ENCODE data around the gene MUS81. TPM values are rescaled to one million over a fixed set of nuclear protein-coding genes. Genes with fewer than 3 reads are reported as not detected.
"Not testable (repeated sequence)": the region's sequence is repeated elsewhere in the genome, so short reads cannot be mapped to it uniquely, and the experiment has no call there.

MUS81 gene
- total and polyA plus RNA-seq, 5 experiments from 2014 or later, result 21.7 to 97.8 (median 26.5) TPM

- H3K36me3 Mint-ChIP-seq, result no peaks in the 10 kb centered on the region
- H3K27ac Mint-ChIP-seq, result no peak overlapping the region
- no peak overlapping the region for H3K4me3 Mint-ChIP-seq
- POLR2A ChIA-PET, result interaction anchor here (0.6 to 0.7 kb wide), 2 partner anchors 15 to 20 kb away, joined by 3 to 4 read pairs; no protein-coding TSS in a partner anchor
- H3K9me3 Mint-ChIP-seq, result no peaks in the 10 kb centered on the region
- peaks cover 0 to 2% (median 0%) of the 10 kb centered on the region in 5 donors for H3K27me3 Mint-ChIP-seq
- peaks cover 0 to 10% (median 4%) of the 10 kb centered on the region in 4 donors for H3K4me1 Mint-ChIP-seq
- DNase-seq (no peak), ATAC-seq (no peak)
These were observed 33.1 kb upstream of the MUS81 start for GRCh38 chr11:65826984-65827735.

GRCh38 chr11:65829459-65829858 lies 30.8 kb upstream of the MUS81 start:
- no peaks in the 10 kb centered on the region for H3K27me3 Mint-ChIP-seq
- no peak for DNase-seq
- H3K9me3 Mint-ChIP-seq, result no peaks in the 10 kb centered on the region
- no peak overlapping the region for H3K4me3 Mint-ChIP-seq
- H3K36me3 Mint-ChIP-seq, result no peaks in the 10 kb centered on the region
- POLR2A ChIA-PET, result no interaction called here
- H3K4me1 Mint-ChIP-seq, result peaks cover 8 to 16% (median 12%) of the 10 kb centered on the region in 4 donors
- no peak for ATAC-seq
- no peak overlapping the region for H3K27ac Mint-ChIP-seq

- peaks cover 8 to 16% (median 12%) of the 10 kb centered on the region in 4 donors for H3K4me1 Mint-ChIP-seq
- not testable (repeated sequence) for ATAC-seq, H3K27me3 Mint-ChIP-seq, DNase-seq, H3K36me3 Mint-ChIP-seq, H3K9me3 Mint-ChIP-seq
- POLR2A ChIA-PET, result interaction anchor here (1.2 to 3.6 kb wide), 5 partner anchors 17 to 480 kb away, joined by 3 to 38 read pairs (median 7); partner anchors contain the start of genes CFL1 and MUS81
- peak overlapping the region in 4 of 10 donors; percentile 7 to 68 (median 54) for H3K27ac Mint-ChIP-seq
- peak overlapping the region in 4 of 10 donors; percentile 4 to 38 (median 34) for H3K4me3 Mint-ChIP-seq
These were observed 28.0 kb upstream of the MUS81 start for GRCh38 chr11:65832231-65832630.

GRCh38 chr11:65833297-65834030 lies 26.8 kb upstream of the MUS81 start, which contains the start of gene SNX32:
Gene SNX32 (plus strand): TSS chr11:65833963. CDS start chr11:65834066, 103 bp downstream.
- H3K27ac Mint-ChIP-seq, result peak within 1 kb of the TSS in 1 of 10 donors; percentile 67
- no peak within 1 kb of the TSS for H3K4me3 Mint-ChIP-seq
- DNase-seq (peak; percentile 89 to 97 (median 92)), ATAC-seq (peak; percentile 99)
- H3K4me1 Mint-ChIP-seq, result peaks cover 8 to 16% (median 12%) of the 10 kb centered on the region in 4 donors
- POLR2A ChIA-PET, result interaction anchor here (0.7 to 3.6 kb wide), 14 partner anchors 12 to 909 kb away, joined by 3 to 38 read pairs (median 4); partner anchors contain the start of genes CFL1, FIBP, MUS81 and PCNX3
- H3K36me3 Mint-ChIP-seq, result no peaks in the 10 kb centered on the region
- no peaks in the 10 kb centered on the region for H3K27me3 Mint-ChIP-seq
- no peaks in the 10 kb centered on the region for H3K9me3 Mint-ChIP-seq

GRCh38 chr11:65834202-65834601 lies 26.0 kb upstream of the MUS81 start:
- Mint-ChIP-seq H3K27ac (no peak overlapping the region), H3K36me3 (no peaks in the 10 kb centered on the region), H3K27me3 (no peaks in the 10 kb centered on the region), H3K4me1 (peaks cover 8 to 16% (median 12%) of the 10 kb centered on the region in 4 donors), H3K4me3 (no peak overlapping the region), H3K9me3 (no peaks in the 10 kb centered on the region)
- DNase-seq (no peak), ATAC-seq (no peak)
- POLR2A ChIA-PET, result interaction anchor here (0.9 to 3.6 kb wide), 7 partner anchors 18 to 910 kb away, joined by 3 to 38 read pairs (median 5); partner anchors contain the start of genes CFL1, FIBP, MUS81 and PCNX3

GRCh38 chr11:65842144-65842543 lies 18.1 kb upstream of the MUS81 start:
- Mint-ChIP-seq H3K27ac (no peak overlapping the region), H3K27me3 (no peaks in the 10 kb centered on the region), H3K9me3 (no peaks in the 10 kb centered on the region), H3K4me3 (no peak overlapping the region), H3K4me1 (no peaks in the 10 kb centered on the region), H3K36me3 (no peaks in the 10 kb centered on the region)
- ATAC-seq, result no peak
- DNase-seq, result no peak
- POLR2A ChIA-PET, result no interaction called here

- H3K9me3 Mint-ChIP-seq, result no peaks in the 10 kb centered on the region
- ATAC-seq (no peak), DNase-seq (no peak)
- H3K4me3 Mint-ChIP-seq, result no peak overlapping the region
- H3K36me3 Mint-ChIP-seq, result no peaks in the 10 kb centered on the region
- no peak overlapping the region for H3K27ac Mint-ChIP-seq
- POLR2A ChIA-PET, result no interaction called here
- H3K27me3 Mint-ChIP-seq, result no peaks in the 10 kb centered on the region
- H3K4me1 Mint-ChIP-seq, result no peaks in the 10 kb centered on the region
These were observed 16.4 kb upstream of the MUS81 start for GRCh38 chr11:65843811-65844210.

- Mint-ChIP-seq H3K9me3 (no peaks in the 10 kb centered on the region), H3K36me3 (no peaks in the 10 kb centered on the region), H3K27me3 (no peaks in the 10 kb centered on the region), H3K4me1 (no peaks in the 10 kb centered on the region), H3K27ac (no peak overlapping the region), H3K4me3 (peak overlapping the region in 1 of 10 donors; percentile 6)
- POLR2A ChIA-PET, result interaction anchor here (0.7 kb wide), 1 partner anchor 21 kb away, joined by 3 read pairs; no protein-coding TSS in a partner anchor
- no peak for DNase-seq
- ATAC-seq, result no peak
These were observed 15.9 kb upstream of the MUS81 start for GRCh38 chr11:65844231-65844872.

GRCh38 chr11:65847746-65848145 lies 12.5 kb upstream of the MUS81 start:
- Mint-ChIP-seq H3K4me3 (no peak overlapping the region), H3K27me3 (no peaks in the 10 kb centered on the region), H3K27ac (no peak overlapping the region), H3K9me3 (no peaks in the 10 kb centered on the region), H3K36me3 (peaks cover 0 to 11% (median 6%) of the 10 kb centered on the region in 3 donors), H3K4me1 (peaks cover 0 to 9% (median 2%) of the 10 kb centered on the region in 4 donors)
- DNase-seq (no peak), ATAC-seq (no peak)
- POLR2A ChIA-PET, result interaction anchor here (1.8 kb wide), 1 partner anchor 9 kb away, joined by 5 read pairs; no protein-coding TSS in a partner anchor

GRCh38 chr11:65848693-65849092 lies 11.5 kb upstream of the MUS81 start:
- H3K27ac Mint-ChIP-seq, result peak overlapping the region in 2 of 10 donors; percentile 33 to 52
- not testable (repeated sequence) for H3K27me3 Mint-ChIP-seq, ATAC-seq

GRCh38 chr11:65849366-65849765 lies 10.9 kb upstream of the MUS81 start:
- POLR2A ChIA-PET, result interaction anchor here (1.4 to 1.6 kb wide), 2 partner anchors 10 to 17 kb away, joined by 7 to 8 read pairs; partner anchors contain the start of gene MUS81
- peak overlapping the region in 1 of 10 donors; percentile 48 for H3K27ac Mint-ChIP-seq
- H3K4me3 Mint-ChIP-seq, result no peak overlapping the region

More at GRCh38 chr11:65848693-65849092, 11.5 kb upstream of the MUS81 start:
- H3K9me3 Mint-ChIP-seq, H3K4me3 Mint-ChIP-seq, DNase-seq: not testable (repeated sequence)
- H3K4me1 Mint-ChIP-seq, result peaks cover 0 to 16% (median 8%) of the 10 kb centered on the region in 4 donors
- H3K36me3 Mint-ChIP-seq, result peaks cover 0 to 14% (median 12%) of the 10 kb centered on the region in 3 donors
- POLR2A ChIA-PET, result interaction anchor here (0.7 to 1.8 kb wide), 4 partner anchors 8 to 194 kb away, joined by 3 to 7 read pairs (median 4); no protein-coding TSS in a partner anchor

GRCh38 chr11:65849771-65850216 lies 10.4 kb upstream of the MUS81 start:
- Mint-ChIP-seq H3K9me3 (no peaks in the 10 kb centered on the region), H3K36me3 (peaks cover 4 to 23% (median 19%) of the 10 kb centered on the region in 3 donors), H3K4me1 (peaks cover 4 to 27% (median 19%) of the 10 kb centered on the region in 4 donors), H3K27me3 (no peaks in the 10 kb centered on the region), H3K4me3 (no peak overlapping the region), H3K27ac (peak overlapping the region in 1 of 10 donors; percentile 73)
- ATAC-seq (peak in 1 of 2 donors; percentile 6), DNase-seq (no peak)
- POLR2A ChIA-PET, result interaction anchor here (1.4 to 1.6 kb wide), 2 partner anchors 10 to 17 kb away, joined by 7 to 8 read pairs; partner anchors contain the start of gene MUS81

More at GRCh38 chr11:65849366-65849765, 10.9 kb upstream of the MUS81 start:
- peaks cover 1 to 23% (median 15%) of the 10 kb centered on the region in 4 donors for H3K4me1 Mint-ChIP-seq
- ATAC-seq (peak in 1 of 2 donors; percentile 13), DNase-seq (no peak)
- no peaks in the 10 kb centered on the region for H3K9me3 Mint-ChIP-seq
- H3K27me3 Mint-ChIP-seq, result no peaks in the 10 kb centered on the region
- H3K36me3 Mint-ChIP-seq, result peaks cover 1 to 18% (median 17%) of the 10 kb centered on the region in 3 donors

Data from naive thymus-derived CD8-positive, alpha-beta T cell (primary cell).